Mesenchymal stem cell (in vitro differentiated cells and primary cell): ENCODE measurements around the gene LTB4R.

Experiments
- DNase-seq: peaks from one replicate; pipeline ENCODE4 v3.0.0-alpha.2; 2013
- H2AFZ ChIP-seq: one replicate; pipeline ENCODE4 v1.6.1; 2013; ENCODE audit warnings: low read depth, mild to moderate bottlenecking, control low read depth, inconsistent platforms, low read length, moderate library complexity
- H2AK5ac ChIP-seq: 2 replicates; pipeline ENCODE4 v1.6.1; 2013; ENCODE audit warnings: low read length, moderate library complexity, mild to moderate bottlenecking, inconsistent platforms; ENCODE audit not compliant: severe bottlenecking
- H2BK120ac ChIP-seq: one replicate; pipeline ENCODE4 v1.6.1; 2013; ENCODE audit warnings: low read depth, mild to moderate bottlenecking, inconsistent platforms, low read length, moderate library complexity
- H2BK12ac ChIP-seq, 2 experiments: one replicate each; pipeline ENCODE4 v1.6.1; 2013; ENCODE audit warnings: inconsistent platforms in 2 of 2, low read length in 2 of 2, mild to moderate bottlenecking in 2 of 2, moderate library complexity in 2 of 2, control low read depth in 1 of 2
- H2BK15ac ChIP-seq: one replicate; pipeline ENCODE4 v1.6.1; 2013; ENCODE audit warnings: mild to moderate bottlenecking, low read depth, inconsistent platforms; ENCODE audit not compliant: poor library complexity, severe bottlenecking
- H2BK5ac ChIP-seq: 2 replicates; pipeline ENCODE4 v1.6.1; 2013; ENCODE audit warnings: low read depth, mild to moderate bottlenecking, low read length, control low read depth, inconsistent platforms; ENCODE audit not compliant: poor library complexity, severe bottlenecking
- H3K14ac ChIP-seq, 2 experiments: one replicate each; pipeline ENCODE4 v1.6.1; 2013; ENCODE audit warnings: inconsistent platforms in 2 of 2, low read length in 2 of 2, control low read depth in 1 of 2, mild to moderate bottlenecking in 1 of 2, moderate library complexity in 1 of 2
- H3K18ac ChIP-seq, 2 experiments: one replicate each; pipeline ENCODE4 v1.6.1; 2013; ENCODE audit warnings: inconsistent platforms in 2 of 2, low read length in 2 of 2, control low read depth in 1 of 2, low read depth in 1 of 2, mild to moderate bottlenecking in 1 of 2
- H3K23ac ChIP-seq, 2 experiments: one replicate each; pipeline ENCODE4 v1.6.1; 2013; ENCODE audit warnings: inconsistent platforms in 2 of 2, low read length in 2 of 2, mild to moderate bottlenecking in 2 of 2, moderate library complexity in 2 of 2, control low read depth in 1 of 2
- H3K27ac ChIP-seq: 2 replicates; pipeline ENCODE4 v1.5.1; 2013; ENCODE audit warnings: mild to moderate bottlenecking, moderate library complexity, low read length, control low read depth, inconsistent platforms; ENCODE audit not compliant: poor library complexity, severe bottlenecking
- H3K27me3 ChIP-seq, 2 experiments: 2 replicates each; pipeline versions ENCODE4 v1.6.1 to v1.7.0; 2013; ENCODE audit warnings: low read length in 2 of 2, mild to moderate bottlenecking in 2 of 2, moderate library complexity in 2 of 2, control low read depth in 1 of 2, inconsistent platforms in 1 of 2; ENCODE audit not compliant: control insufficient read depth in 1 of 2, insufficient read depth in 1 of 2
- H3K36me3 ChIP-seq, 2 experiments: 2 replicates each; pipeline versions ENCODE4 v1.6.1 to v1.7.0; 2013; ENCODE audit warnings: low read length in 2 of 2, control low read depth in 1 of 2, inconsistent platforms in 1 of 2, low read depth in 1 of 2, mild to moderate bottlenecking in 1 of 2; ENCODE audit not compliant: insufficient read depth in 2 of 2, control insufficient read depth in 1 of 2
- H3K4ac ChIP-seq, 2 experiments: one replicate each; pipeline ENCODE4 v1.6.1; 2013; ENCODE audit warnings: inconsistent platforms in 2 of 2, low read length in 2 of 2, mild to moderate bottlenecking in 2 of 2, moderate library complexity in 2 of 2, control low read depth in 1 of 2, low read depth in 1 of 2
- H3K4me1 ChIP-seq: 2 replicates; pipeline ENCODE4 v1.6.1; 2013; ENCODE audit warnings: low read depth, low read length, control low read depth; ENCODE audit not compliant: control insufficient read depth, insufficient read depth
- H3K4me2 ChIP-seq: 2 replicates; pipeline ENCODE4 v1.6.1; 2013; ENCODE audit warnings: low read length, mild to moderate bottlenecking, inconsistent platforms; ENCODE audit not compliant: poor library complexity, severe bottlenecking
- H3K4me3 ChIP-seq, 2 experiments: 2 replicates each; pipeline versions ENCODE4 v1.5.1 to v1.7.0; 2013; ENCODE audit warnings: low read length in 2 of 2, mild to moderate bottlenecking in 2 of 2, control low read depth in 1 of 2, low read depth in 1 of 2; ENCODE audit not compliant: insufficient read depth in 1 of 2
- H3K79me1 ChIP-seq: replicated peaks from 2 replicates; pipeline ENCODE4 v1.6.1; 2013; ENCODE audit warnings: mild to moderate bottlenecking, control low read depth, low read length, inconsistent platforms; ENCODE audit not compliant: poor library complexity, severe bottlenecking
- H3K9ac ChIP-seq: 2 replicates; pipeline ENCODE4 v1.7.0; 2013; ENCODE audit warnings: mild to moderate bottlenecking, low read length, moderate library complexity
- H3K9me3 ChIP-seq: 2 replicates; pipeline ENCODE4 v1.7.0; 2013; ENCODE audit warnings: mild to moderate bottlenecking, low read length; ENCODE audit not compliant: control insufficient read depth
- H4K8ac ChIP-seq: one replicate; pipeline ENCODE4 v1.6.1; 2013; ENCODE audit warnings: inconsistent platforms, mild to moderate bottlenecking, low read length, moderate library complexity
- H4K91ac ChIP-seq: one replicate; pipeline ENCODE4 v1.6.1; 2013; ENCODE audit warnings: mild to moderate bottlenecking, low read length, inconsistent platforms
- WGBS: methylation state at CpG from one replicate; pipeline ENCODE4 v1.1.7; 2013; ENCODE audit warnings: mixed read lengths; 5-methylcytosine and 5-hydroxymethylcytosine counted together

LTB4R gene

DNA sequence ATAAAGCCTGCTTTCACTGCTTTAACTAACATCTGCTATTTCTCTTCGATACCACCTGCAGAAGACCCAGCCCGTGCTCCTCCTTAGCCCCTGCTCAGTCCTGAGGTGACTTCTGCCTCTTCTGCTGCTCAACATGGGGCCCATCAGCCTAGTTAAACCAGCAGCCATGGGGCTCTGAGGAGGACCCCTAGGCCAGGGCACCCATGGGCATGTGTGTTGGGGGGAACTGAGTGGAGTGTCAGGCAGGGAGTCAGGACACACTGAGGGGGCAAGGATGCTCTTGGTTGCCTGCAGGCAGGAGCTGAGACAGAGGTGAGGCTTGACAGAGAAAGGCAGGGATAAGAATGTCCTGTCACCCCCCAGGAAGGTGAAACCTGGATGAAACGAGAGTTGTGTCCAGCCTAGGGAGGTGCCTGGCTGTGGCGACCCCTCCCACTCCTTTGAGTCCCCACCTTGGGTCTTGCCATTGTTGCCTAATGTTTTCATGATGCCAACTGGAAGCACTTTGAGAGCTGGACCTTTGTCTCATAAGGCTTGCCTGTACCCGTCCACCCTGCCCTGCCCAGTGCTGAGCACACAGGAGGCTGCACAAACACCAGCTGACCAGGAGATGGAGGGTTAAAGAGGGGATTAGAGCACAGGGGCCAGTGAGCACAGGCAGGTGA, 27.4 kb upstream of the LTB4R start:
- Histone ChIP-seq H3K23ac (no peak overlapping the region), H3K4ac (no peak overlapping the region), H3K4me2 (no peak overlapping the region), H3K4me3 (no peak overlapping the region), H3K27ac (no peak overlapping the region), H3K9me3 (no peaks in the 10 kb centered on the region), H3K36me3 (no peaks in the 10 kb centered on the region), H2AFZ (no peak overlapping the region), H2BK120ac (no peak overlapping the region), H3K4me1 (peaks cover 7% of the 10 kb centered on the region), H3K79me1 (peaks cover 22% of the 10 kb centered on the region), H4K91ac (no peak overlapping the region), H3K14ac (no peak overlapping the region), H2BK15ac (no peak overlapping the region), H2BK5ac (no peak overlapping the region), H3K18ac (no peak overlapping the region), H2BK12ac (no peak overlapping the region), H3K9ac (no peak overlapping the region), H3K27me3 (no peaks in the 10 kb centered on the region), H2AK5ac (no peak overlapping the region), H4K8ac (no peak overlapping the region)
- DNase-seq = no peak
- WGBS = 93% methylated on average over 5 of the region's 5 CpGs

DNA sequence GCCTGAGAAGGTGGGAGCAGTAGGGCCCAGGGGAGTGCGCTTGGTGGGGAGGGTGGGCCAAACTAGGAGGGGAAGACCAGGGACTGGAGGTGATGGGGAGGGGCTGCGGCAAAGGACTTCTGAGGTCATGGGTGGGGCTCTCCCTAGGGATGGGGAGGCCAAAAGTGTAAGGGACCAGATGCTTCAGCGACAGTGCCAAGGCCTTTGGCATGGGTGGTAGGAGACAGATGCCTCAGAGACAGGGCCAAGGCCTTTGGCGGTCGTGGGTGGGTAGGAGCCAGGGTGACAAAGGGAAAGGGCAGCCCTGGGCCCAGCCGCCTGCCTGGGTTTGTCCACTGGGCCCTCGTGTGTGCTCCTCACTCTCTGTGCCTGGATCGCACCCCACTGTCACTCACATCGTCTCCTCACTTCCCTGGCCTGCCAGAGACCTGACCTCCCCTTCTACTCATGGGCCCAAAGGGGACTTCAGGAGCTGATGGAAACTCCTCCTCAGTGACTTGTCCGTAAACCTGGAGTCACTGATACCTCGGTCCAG, 26.7 kb upstream of the LTB4R start:
- Histone ChIP-seq H2BK5ac (no peak overlapping the region), H2BK15ac (no peak overlapping the region), H4K91ac (no peak overlapping the region), H3K36me3 (peaks cover 3 to 4% of the 10 kb centered on the region in 2 experiments), H2AFZ (no peak overlapping the region), H2BK120ac (no peak overlapping the region), H3K9me3 (no peaks in the 10 kb centered on the region), H3K23ac (no peak overlapping the region), H3K9ac (no peak overlapping the region), H3K27ac (no peak overlapping the region), H4K8ac (no peak overlapping the region), H2AK5ac (no peak overlapping the region), H3K4ac (no peak overlapping the region), H3K14ac (no peak overlapping the region), H3K79me1 (peaks cover 19% of the 10 kb centered on the region), H3K4me2 (no peak overlapping the region), H3K18ac (no peak overlapping the region), H2BK12ac (no peak overlapping the region), H3K4me1 (peaks cover 7% of the 10 kb centered on the region), H3K27me3 (no peaks in the 10 kb centered on the region), H3K4me3 (no peak overlapping the region)
- DNase-seq = no peak
- WGBS = 81% methylated on average over 11 of the region's 11 CpGs

DNA sequence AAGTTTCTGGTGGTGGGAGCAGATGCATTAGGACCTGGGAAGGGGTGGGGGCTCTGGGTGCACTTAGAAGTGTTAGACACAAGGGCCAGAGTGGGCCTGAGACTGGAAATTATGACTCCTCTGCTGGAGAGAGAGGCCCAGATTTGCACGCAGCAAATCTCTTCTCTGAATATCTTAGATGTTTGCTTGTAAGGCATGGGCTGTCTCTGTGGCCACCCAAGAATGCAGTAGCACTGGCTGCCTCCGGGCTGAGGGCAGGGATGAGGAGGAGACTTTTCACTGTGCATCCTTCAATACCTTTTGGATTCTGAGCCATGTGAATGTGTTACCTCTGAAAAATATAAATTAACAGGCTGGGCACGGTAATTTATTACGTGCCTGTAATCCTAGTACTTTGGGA, 26.0 kb upstream of the LTB4R start:
- no peak overlapping the region for H2AFZ ChIP-seq
- DNase-seq = no peak
- no peak overlapping the region for H3K4ac ChIP-seq
- H3K27me3 ChIP-seq = no peaks in the 10 kb centered on the region
- no peak overlapping the region for H3K4me2 ChIP-seq
- H3K18ac ChIP-seq = no peak overlapping the region
- H4K91ac ChIP-seq = no peak overlapping the region
- peaks cover 11 to 12% of the 10 kb centered on the region in 2 experiments for H3K36me3 ChIP-seq
- no peak overlapping the region for H3K9ac ChIP-seq
- peaks cover 7% of the 10 kb centered on the region for H3K4me1 ChIP-seq
- no peak overlapping the region for H4K8ac ChIP-seq
- no peak overlapping the region for H2BK12ac ChIP-seq
- no peak overlapping the region for H3K27ac ChIP-seq
- no peak overlapping the region for H2AK5ac ChIP-seq
- no peak overlapping the region for H2BK120ac ChIP-seq
- H3K4me3 ChIP-seq = no peak overlapping the region
- H3K23ac ChIP-seq = no peak overlapping the region
- H2BK5ac ChIP-seq = no peak overlapping the region
- H3K79me1 ChIP-seq = peaks cover 21% of the 10 kb centered on the region
- no peak overlapping the region for H2BK15ac ChIP-seq
- WGBS = 93% methylated on average over 4 of the region's 4 CpGs
- no peaks in the 10 kb centered on the region for H3K9me3 ChIP-seq
- H3K14ac ChIP-seq = no peak overlapping the region

DNA sequence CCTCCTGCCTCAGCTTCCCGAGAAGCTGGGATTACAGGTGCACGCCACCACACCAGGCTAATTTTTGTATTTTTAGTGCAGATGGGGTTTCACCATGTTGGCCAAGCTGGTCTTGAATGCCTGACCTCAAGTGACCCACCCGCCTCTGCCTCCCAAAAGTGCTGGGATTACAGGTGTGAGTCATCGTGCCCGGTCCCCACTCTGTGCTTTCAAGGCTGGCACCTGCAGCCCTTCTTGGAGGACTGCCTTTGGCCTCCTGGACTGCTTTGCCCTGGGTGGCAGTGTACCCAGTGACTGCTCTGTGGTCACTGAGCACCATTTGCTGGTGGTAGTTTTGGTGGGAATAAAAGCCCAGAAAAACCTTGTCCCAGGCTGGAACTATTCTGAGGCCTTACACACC, 24.3 kb upstream of the LTB4R start:
- H3K4ac ChIP-seq = no peak overlapping the region
- no peak overlapping the region for H2AFZ ChIP-seq
- no peak overlapping the region for H4K91ac ChIP-seq
- H2BK5ac ChIP-seq = no peak overlapping the region
- no peak overlapping the region for H3K23ac ChIP-seq
- H3K18ac ChIP-seq = no peak overlapping the region
- H3K14ac ChIP-seq = no peak overlapping the region
- peaks cover 25% of the 10 kb centered on the region for H3K79me1 ChIP-seq
- H2BK15ac ChIP-seq = no peak overlapping the region
- no peak overlapping the region for H4K8ac ChIP-seq
- H3K4me2 ChIP-seq = no peak overlapping the region
- H3K9me3 ChIP-seq = no peaks in the 10 kb centered on the region
- H3K27me3 ChIP-seq = no peaks in the 10 kb centered on the region
- H2AK5ac ChIP-seq = no peak overlapping the region
- no peak overlapping the region for H3K4me3 ChIP-seq
- no peak for DNase-seq
- H3K9ac ChIP-seq = no peak overlapping the region
- 98% methylated on average over 5 of the region's 5 CpGs for WGBS
- H3K27ac ChIP-seq = no peak overlapping the region
- H2BK12ac ChIP-seq = no peak overlapping the region
- H3K36me3 ChIP-seq = peaks cover 26 to 29% of the 10 kb centered on the region in 2 experiments
- no peak overlapping the region for H2BK120ac ChIP-seq
- H3K4me1 ChIP-seq = peaks cover 7% of the 10 kb centered on the region
